Measurements from ENCODE around the gene OR4C46.
"Not testable (repeated sequence)": the region's sequence is repeated elsewhere in the genome, so short reads cannot be mapped to it uniquely, and the experiment has no call there.

OR4C46 gene

DNA sequence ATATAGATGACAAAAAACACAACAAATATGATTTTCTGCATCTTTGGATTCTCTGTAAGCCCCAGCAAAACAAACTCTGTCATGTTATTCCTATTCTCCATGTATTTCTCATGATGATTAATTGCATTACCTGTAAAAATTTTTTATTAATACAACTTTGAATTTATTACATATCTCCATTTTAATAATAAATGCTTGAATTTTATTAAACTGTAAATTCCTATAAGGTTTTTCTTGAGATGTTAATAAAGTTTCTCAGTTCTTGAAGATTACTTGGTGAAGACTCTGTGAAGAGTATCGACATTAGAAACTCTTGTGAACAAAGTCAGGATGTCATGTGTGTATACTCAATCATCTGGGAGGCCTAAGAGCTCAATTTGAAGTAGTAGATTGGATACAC lies at the start of gene OR4C46:
OR4C46 (minus strand) TSS at position 101 of the 400 bp plus-strand sequence; CDS start at position 101, 0 bp downstream.
- DNase-seq (ENCODE audit: low read depth) = no peak

GRCh38 chr11:54645606-54646005 lies 41.8 kb upstream of the OR4C46 start:
- not testable (repeated sequence) for DNase-seq (ENCODE audit: low read depth)

GRCh38 chr11:54561439-54561838 lies 42.4 kb downstream of the OR4C46 start:
- not testable (repeated sequence) for DNase-seq (ENCODE audit: low read depth)

DNA sequence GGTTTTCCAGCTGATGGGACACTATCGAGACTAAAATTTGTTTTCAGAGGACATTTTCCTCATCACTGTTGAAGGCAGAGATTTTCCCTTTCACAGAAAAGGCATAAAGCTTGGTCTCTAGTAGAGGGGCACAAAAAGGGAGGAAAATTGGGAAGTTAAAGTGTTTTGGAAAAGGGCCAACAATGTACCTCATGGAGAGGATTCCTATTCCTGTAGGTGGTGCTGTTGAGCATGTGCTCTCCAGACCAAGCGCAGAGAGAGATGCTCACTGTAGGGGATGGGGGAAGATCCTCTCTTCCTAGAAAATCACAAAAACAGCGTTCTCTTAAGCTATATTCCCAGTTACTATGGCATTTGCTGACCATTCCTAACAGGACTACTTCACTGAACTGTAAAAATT lies 44.9 kb downstream of the OR4C46 start:
- DNase-seq (ENCODE audit: low read depth) = no peak

DNA sequence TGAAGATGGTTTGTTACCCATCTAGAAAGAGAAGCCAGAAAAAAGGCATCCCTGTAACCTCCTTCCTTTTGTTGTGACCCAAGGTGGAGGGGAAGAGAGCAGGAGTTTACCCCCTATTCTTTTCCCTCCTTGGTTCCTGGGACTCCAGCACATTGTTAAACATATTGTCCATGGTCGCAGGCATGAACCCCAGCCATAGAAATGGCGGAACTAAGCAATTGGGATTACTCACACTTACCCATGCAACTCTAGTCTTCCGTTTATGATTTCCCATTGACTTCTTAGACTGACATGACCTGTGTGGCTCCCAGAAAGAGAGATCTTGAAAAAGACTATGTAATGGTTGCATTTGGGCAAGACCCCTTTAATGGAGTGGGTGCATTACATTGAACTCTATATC lies 45.4 kb downstream of the OR4C46 start:
- DNase-seq (ENCODE audit: low read depth) = no peak
